ENCODE measurements around the gene DLGAP1.
"Not testable (repeated sequence)": the region's sequence is repeated elsewhere in the genome, so short reads cannot be mapped to it uniquely, and the experiment has no call there.

Gene DLGAP1

GRCh38 chr18:3478262-3478978 is 976.7 kb downstream of the DLGAP1 start:
- DNase-seq = no peak

DNA sequence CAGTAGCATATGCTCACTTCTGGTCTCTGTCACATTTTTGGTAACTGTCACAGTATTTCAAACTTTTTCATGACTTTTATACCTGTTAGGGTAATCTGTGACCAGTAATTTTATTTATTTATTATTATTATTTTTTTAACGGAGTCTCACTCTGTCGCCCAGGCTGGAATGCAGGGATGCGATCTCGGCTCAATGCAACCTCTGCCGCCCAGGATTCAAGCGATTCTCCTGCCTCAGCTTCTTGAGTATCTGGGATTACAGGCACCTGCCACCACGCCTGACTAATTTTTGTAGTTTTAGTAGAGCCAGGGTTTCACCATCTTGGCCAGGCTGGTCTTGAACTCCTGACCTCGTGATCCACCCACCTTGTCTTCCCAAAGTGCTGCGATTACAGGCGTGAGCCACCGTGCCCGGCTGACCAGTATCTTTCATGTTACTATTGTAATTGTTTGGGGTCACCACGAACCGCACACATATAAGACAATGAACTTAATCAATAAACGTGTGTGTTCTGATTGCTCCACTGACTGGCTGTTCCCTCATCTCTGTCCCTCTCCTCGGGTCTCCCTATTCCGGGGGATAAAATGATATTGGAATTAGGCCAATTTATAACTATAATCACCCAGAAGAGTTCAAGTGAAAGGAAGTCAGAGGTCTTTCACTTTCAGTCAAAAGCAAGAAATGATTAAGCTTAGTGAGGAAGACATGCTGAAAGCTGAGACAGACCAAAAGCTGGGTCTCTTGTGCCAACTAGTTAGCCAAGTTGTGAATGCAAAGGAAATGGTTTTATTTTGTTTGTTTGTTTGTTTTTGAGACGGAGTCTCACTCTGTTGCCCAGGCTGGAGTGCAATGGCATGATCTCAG is 982.2 kb downstream of the DLGAP1 start:
- DNase-seq = no peak

GRCh38 chr18:3472121-3472520 is 983.0 kb downstream of the DLGAP1 start:
- DNase-seq = not testable (repeated sequence)

DNA sequence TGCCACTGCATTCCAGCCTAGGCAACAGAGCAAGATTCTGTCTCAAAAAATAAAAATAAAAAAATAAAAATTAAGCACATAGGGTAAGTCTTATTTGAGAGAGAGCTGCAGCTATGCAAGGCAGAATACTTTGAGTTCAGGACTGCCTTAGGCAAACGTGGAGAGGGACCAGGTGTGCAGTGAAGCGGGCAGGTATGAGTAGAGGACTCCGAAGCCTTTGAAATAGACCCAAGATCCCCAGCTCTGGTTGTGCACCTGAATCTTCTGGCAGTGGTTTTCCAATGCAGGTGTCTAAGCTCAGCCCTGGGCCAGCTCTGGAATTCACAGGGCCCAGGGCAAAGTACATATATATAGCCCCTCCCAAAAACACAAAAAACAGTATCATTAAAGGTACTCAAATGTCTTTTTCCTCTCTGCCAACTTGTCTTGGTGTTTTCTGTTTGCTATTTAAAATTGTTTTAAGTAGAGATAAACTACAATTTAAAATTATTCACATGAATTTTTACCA is 983.9 kb downstream of the DLGAP1 start:
- no peak for DNase-seq

DNA sequence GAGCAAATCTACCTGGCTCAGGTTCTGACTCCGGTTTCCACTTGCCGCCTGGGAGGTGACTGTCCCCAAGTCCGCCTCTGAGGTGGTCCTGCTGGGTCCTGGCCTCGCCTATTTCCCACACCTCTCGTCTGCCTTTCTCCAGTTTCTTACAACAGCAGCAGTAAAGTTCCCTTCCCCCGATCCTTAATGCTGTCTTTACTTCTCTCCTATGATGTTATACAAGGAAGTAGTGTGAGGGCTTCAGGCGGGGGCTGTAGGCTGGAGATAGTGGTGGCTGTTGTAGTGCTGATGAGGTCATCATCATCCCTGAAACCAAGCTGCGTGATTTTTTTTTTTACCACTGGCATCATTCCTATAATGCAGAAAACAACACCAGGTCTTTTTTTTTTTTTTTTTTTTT is 986.3 kb downstream of the DLGAP1 start:
- DNase-seq = no peak

DNA sequence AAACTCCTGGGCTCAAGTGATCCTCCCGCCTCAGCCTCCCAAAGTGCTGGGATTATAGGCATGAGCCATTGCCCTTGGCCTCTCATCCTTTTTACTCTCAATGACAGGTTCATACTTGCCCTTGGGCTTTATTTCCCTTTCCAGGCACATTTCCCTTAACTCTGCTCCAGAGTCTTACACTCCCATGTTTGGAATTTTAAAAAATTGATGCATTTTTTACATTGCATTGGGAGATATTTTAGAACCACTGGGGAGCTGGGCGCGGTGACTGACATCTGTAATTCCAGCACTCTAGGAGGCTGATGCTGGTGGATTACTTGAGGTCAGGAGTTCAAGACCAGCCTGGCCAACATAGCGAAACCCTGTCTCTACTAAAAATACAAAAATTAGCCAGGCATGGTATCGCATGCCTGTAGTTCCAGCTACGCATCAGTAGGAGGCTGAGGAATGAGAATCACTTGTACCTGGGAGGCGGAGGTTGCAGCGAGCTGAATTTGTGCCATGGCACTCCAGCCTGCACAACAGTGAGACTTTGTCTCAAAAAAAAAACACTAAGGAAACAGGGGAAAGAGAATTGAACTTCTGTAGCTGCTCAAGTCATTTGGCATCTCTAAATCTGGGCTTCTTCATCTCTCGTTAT is 986.9 kb downstream of the DLGAP1 start:
- no peak for DNase-seq

DNA sequence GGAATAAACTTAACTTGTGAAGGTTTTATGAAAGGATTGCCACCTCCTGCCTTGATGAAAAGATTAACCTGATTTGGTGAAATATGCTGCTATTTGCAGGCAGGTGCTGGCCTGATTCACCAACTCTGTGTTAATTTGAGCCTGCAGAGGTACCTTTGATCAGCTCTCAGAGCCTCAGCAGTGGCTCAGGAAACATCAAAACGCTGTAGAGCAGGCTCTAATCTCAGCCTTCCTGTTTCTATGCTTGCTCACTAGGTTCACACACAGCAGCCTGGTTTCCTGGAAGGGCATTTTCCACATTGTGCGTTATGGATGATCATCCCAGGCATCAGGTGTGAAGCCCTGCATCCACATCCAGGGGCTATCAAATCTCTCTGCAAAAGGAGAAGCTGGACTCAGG is 988.2 kb downstream of the DLGAP1 start:
- DNase-seq = no peak

GRCh38 chr18:3466045-3466444 is 989.1 kb downstream of the DLGAP1 start:
- no peak for DNase-seq

GRCh38 chr18:3463051-3463450 is 992.1 kb downstream of the DLGAP1 start:
- no peak for DNase-seq

DNA sequence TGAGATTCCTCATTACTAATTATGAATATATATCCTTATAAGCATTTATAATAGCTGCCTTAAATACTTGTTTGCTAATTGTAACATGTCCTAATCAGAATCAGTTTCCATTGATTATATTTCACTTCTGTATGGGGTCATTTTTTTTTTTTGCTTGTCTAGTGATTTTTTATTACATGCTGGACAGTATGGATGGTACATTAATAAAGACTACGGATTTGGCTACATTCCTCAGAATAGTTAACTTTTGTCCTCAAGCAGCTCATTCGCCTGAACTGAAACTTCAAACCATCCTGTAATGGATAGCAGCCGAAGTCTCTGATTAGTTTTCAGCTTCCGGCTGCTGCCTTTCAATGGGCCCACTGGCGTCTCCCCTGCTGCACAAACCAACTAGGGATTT is 993.4 kb downstream of the DLGAP1 start:
- no peak for DNase-seq

DNA sequence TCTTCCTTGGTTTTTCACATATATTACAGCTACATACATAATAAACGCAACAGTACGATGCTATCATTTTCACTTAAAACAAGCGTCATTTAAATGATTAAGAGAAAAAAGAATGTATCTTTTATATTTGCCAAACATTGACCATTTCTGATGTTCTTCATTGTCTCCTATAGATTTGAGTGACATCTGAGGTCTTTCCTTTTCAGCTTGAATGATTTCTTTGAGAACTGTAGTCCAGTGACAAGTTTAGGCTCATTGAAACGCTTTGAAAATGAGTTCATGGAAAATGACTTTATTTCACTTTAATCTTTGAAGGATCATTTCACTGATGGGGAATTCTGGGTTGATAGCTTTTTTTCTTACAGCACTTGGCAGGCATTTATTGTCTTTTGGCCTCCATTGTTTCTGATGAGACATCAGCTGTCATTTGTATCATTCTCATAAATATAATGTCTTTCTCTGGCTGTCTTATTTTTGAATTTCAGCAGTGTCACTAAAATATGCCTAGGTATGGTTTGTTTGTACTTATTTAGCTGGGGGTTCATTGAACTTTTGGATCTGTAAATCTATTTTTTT is 994.2 kb downstream of the DLGAP1 start:
- DNase-seq = no peak

GRCh38 chr18:3458952-3459853 is 995.9 kb downstream of the DLGAP1 start:
- DNase-seq = no peak

GRCh38 chr18:3458378-3458777 is 996.7 kb downstream of the DLGAP1 start:
- no peak for DNase-seq

- no peak for DNase-seq
Observed at GRCh38 chr18:3457261-3457724, 997.8 kb downstream of the DLGAP1 start.

- no peak for DNase-seq
Observed at GRCh38 chr18:3456686-3457069, 998.4 kb downstream of the DLGAP1 start.

DNA sequence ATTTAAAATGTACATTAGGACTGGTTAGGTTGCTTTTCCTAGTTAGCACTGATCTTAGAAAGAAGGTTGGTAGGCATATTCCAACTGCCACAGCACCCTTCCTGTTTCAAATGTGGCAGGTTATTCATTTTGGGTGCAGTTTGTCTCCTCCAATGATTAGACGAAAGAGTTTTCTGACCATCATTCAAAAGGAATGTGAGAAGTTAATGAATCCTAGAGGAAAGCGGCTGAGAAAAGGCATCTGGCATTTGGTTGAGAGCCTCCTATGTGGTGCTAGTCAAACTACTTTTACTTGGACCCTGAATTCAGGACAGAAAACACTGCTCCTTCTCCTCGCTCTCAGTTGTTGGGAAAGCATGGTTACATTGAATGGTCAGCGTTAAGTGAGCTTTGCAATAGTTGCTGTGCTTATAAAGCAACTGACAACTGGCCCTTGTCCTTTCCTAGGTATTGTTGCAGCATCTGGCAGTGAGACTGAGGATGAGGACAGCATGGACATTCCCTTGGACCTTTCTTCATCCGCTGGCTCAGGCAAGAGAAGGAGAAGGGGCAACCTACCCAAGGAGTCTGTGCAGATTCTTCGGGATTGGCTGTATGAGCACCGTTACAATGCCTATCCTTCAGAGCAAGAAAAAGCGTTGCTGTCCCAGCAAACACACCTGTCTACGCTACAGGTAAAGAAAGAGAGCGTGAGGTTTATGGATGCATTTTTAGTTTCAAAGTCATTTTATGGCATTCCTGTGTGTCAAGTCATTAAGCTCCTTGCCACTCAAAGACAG is 999.0 kb downstream of the DLGAP1 start:
- no peak for DNase-seq

DNA sequence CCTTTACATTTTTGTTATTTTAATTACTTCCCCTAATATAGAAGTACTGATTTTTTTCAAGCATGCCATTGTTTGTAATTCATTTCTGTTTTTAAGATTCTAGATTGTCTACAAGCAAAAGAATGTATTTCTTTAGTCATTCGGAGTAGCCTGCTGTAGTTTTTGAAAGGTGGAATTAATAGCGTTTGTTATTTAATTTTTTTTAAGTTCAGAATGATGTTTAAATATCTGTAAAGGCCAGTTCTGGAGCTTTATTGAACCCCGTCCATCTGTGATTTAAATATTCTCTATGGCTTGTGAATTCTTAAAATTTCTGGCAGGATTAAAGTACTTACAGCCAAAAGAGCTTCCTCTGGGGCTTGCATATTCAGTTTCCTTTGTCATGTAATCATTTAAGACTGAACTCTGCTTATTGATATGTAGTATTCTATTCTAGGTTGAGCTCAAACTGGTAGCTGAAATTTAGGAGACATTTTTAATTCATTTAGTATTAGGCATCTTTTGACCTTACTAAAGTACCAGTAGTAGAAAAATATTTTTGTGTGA is 999.9 kb downstream of the DLGAP1 start:
- DNase-seq = no peak

GRCh38 chr18:3454365-3455089 is 1000.6 kb downstream of the DLGAP1 start:
- no peak for DNase-seq

- no peak for DNase-seq
Observed at GRCh38 chr18:3453540-3454364, 1001.4 kb downstream of the DLGAP1 start.
